GM15510 (cell line): Measurements from ENCODE around the gene CFAP45.

ENCODE experiments used
- POLR2A ChIP-seq: IDR thresholded peaks from 3 replicates; pipeline ENCODE4 v1.6.1; 2011; ENCODE audit warnings: borderline replicate concordance; ENCODE audit not compliant: insufficient read length; ENCODE audit errors: extremely low read depth

Gene CFAP45

GRCh38 chr1:159889202-159889601 lies 10.8 kb downstream of the CFAP45 start:
- no peak for TF ChIP-seq POLR2A

GRCh38 chr1:159884296-159884695 lies 15.7 kb downstream of the CFAP45 start:
- TF ChIP-seq POLR2A = no peak

DNA sequence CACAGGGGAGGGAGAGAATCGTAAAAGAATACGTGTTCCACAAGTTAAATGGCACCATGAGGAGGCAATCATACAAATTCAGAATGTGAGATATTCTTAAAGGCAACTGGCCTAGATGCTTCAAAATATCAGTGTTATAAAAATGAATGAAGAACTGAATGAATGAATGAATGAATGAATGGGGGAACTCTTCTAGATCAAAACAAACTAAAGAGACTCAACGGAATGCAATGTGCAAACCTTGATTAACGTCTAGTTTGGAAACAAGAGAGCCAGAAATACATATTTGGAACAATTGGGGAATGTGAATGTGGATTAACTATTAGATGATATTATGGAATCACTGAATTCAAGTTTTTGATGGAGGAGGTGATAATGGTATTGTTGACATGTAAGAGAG lies 16.8 kb downstream of the CFAP45 start:
- no peak for TF ChIP-seq POLR2A

- TF ChIP-seq POLR2A = no peak
Observed at GRCh38 chr1:159882527-159882862, 17.5 kb downstream of the CFAP45 start.

DNA sequence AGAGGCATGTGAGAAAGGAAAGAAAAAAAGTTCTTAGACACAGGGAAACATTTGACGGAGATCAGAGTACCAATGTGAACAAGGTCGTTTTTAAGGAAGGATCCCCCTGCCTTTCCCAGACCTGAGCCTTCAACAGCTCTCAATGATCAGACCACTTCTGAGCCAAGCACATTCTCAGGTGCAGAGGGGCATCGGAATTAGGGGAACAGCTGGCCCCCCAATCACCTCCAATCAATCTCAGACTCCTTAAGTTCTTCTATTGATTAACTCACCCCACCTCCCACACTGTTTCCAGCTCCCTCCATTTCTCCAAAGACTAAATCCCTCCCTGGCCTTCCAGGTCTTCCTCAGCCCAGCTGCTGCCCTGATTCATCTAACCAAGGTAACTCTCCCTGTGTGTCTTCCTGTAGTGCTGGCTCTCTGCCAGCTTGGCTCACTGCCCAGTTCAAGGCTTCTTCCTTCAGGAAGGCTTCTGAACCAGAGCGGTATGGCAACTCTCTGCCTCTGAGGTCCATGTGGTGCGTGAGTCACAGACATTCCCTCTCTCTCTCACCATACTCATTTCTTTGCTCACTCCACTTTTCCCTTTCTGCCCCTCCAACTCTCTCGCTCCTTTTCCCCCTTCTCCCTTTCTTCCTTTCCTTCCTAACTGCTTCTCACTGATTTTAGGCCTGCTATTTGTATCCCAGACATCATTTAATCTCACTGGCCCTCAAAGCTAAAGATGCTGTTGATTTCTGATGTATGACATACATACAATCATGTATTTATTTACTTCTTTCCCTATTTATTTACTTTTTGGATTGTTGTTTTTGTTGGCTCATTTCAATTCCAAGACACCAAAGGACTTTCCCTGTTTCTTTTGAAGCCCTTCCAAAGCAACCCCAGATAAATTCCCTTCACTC lies 18.1 kb downstream of the CFAP45 start:
- no peak for TF ChIP-seq POLR2A

GRCh38 chr1:159880430-159880829 lies 19.5 kb downstream of the CFAP45 start:
- no peak for TF ChIP-seq POLR2A

- TF ChIP-seq POLR2A = no peak
Observed at GRCh38 chr1:159879977-159880376, 20.0 kb downstream of the CFAP45 start.

- no peak for TF ChIP-seq POLR2A
Observed at GRCh38 chr1:159879136-159879535, 20.8 kb downstream of the CFAP45 start.

DNA sequence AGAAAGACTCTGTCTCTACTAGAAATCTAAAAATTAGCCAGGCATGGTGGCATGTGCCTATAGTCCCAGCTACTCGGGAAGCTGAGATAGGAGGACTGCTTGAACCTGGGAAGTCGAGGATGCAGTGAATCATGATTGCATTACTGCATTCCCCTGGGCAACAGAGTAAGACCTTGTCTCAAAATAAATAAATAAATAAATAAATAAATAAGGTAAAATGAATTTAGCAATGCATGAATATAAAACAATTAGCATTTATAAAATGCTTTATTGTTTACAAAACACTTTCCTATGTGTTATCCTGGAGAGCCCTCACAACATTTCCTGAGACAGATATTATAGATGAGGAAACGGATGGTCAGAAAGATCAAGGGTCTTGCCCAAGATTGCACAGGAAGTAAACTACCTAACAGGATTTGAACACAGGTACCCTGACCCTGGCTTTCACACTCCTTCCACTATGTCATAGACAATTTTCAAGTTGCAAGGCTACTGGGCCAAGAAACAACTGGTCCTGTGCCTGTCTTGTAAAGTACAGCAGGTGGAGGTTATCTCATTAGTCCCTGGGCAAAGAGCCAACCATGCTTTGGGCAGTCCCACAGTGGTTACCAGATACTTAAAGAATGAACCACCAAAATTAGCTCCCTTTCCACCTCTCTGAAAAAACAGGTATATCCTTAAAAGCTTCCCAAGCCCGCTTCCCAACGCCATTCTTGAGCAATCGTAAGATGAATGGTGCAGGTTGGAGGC lies 22.1 kb downstream of the CFAP45 start:
- no peak for TF ChIP-seq POLR2A

DNA sequence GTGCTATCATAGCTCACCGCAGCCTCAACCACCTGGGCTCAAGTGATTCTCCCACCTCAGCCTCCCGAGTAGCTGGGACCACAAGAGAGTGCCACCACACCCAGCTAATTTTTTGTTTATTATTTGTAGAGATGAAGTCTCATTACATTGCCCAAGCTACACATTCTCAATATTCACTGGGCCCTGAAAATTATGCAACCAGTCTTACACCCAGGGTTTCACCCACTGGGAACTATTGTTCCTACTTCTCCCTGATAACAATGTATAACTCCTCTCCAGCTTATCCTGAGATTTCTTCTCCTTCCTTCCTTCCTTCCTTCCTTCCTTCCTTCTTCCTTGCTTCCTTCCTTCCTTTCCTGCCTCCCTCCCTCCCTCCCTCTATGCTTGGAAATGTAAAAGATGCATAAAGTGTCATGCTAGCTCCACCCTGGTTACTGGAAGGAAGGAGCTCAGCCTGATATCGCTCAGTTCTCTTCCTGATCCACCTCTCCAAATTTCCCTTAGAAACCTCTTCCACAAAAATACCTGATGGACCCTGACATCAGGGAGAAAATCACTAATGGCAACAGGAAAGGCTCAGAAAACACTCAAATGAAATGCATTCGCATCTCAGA lies 26.3 kb downstream of the CFAP45 start:
- no peak for TF ChIP-seq POLR2A

- no peak for TF ChIP-seq POLR2A
Observed at GRCh38 chr1:159872891-159873290, 27.1 kb downstream of the CFAP45 start.

DNA sequence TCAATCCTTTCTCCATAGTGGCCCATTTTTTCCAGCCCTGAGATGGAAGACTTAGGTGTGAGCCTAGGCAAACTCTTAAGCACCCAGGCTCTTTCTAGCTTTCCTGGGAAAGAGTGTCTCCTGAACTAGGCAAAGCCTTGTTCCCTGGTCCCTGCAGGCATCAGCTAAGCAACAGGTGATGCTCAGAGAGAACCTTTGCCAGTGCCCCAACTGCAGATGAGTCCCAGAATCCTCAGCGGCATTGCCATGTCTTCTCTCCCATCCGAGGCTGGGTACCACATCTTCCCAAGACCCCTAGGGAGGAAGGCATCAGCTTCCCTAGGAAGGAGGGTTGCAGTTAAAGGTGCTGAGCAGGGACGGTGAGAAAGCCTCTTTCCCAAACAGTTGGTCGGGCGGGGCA lies 29.3 kb downstream of the CFAP45 start:
- TF ChIP-seq POLR2A = no peak

DNA sequence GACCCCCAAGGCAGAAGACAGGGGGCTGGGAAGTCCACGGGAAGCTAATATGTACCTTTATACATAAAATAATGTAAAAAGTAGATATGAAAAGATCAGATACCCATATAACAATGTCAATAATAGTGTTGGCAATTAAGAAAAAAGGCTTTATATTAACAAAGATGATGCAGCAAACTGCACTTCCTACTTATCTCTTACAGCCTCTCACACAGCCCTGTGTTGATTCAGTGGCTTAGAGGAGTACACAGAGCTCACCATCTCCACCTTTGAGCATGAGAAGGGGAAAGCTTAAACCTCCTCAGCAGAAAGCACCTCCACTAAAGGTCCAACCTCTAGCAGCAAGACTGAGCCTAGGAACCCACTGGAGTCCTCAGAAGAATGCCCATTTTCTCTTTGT lies 30.4 kb downstream of the CFAP45 start:
- TF ChIP-seq POLR2A = no peak

GRCh38 chr1:159869173-159869572 lies 30.8 kb downstream of the CFAP45 start:
- no peak for TF ChIP-seq POLR2A

- no peak for TF ChIP-seq POLR2A
Observed at GRCh38 chr1:159868766-159869165, 31.2 kb downstream of the CFAP45 start.

DNA sequence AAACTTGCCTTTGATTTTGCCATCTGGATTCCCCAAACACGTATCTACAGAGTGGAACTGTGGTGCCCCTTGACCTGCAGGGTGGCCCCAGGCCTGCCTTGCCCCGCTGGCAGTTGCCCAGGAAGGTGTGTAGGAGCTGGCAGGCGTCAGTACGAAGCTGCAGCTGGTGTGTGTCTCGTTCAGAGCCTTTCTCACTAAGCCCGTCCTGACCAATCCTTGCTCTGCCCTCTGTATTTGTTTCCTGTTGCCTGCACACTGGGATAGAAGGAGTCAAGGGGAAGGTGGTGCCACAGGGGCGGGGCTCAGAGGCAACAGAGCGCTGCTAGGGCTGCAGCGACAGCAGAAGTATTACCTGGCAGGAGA lies 32.3 kb downstream of the CFAP45 start:
- no peak for TF ChIP-seq POLR2A

- TF ChIP-seq POLR2A = no peak
Observed at GRCh38 chr1:159866905-159867663, 32.9 kb downstream of the CFAP45 start.
